Epidermal melanocyte (primary cell): Measurements from ENCODE around the gene ABCD1.
"Not testable (repeated sequence)": the region's sequence is repeated elsewhere in the genome, so short reads cannot be mapped to it uniquely, and the experiment has no call there.

Source experiments
- DNase-seq: peaks from one replicate; pipeline ENCODE4 v3.0.0; 2011; ENCODE audit warnings: low spot score; ENCODE audit not compliant: insufficient read length

ABCD1 gene

DNA sequence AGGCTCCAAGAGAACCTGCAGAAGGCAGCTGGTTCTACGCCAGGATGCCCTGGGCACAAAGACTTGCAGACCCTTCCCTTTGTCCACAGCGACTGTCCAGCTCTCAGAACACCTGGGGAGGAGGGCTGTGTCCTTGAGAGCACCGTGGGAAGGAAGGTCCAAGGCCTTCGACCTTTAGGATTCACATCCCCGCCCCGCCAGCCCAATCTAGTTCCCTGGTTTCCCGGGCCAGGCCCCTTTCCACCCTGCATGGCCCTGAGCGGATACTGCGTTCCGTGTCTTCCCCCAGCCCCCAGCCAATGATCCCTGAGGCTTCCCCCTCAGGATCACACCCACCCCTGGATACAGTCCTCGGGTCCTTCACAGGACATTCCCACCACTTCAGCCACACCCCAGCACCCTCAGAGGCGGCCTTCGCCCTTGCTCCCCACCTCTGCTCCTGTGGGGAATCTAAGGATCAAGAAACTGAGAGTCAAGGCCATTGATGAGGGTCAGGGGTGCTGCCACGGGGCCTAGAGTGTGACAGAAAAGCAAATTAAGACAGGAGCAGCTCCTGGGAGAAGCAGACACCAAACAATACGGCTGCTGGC is 9.1 kb downstream of the ABCD1 start:
- DNase-seq, result no peak

DNA sequence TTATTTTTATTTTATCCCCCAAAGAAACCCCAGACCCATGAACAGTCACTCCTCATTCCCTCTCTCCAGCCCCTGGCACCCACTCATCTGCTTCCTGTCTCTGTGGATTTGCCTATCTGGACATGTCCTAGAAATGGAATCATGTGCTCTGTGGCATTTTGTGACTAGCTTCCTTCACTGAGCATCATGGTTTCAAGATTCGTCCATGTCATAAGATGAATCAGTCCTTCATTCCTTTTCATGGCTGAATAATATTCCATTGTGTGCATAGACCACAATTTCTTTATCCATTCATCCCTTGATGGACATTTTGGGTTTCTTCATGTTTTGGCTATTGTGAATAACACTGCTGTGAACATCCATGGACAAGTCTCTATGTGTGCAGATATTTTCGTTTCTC is 10.2 kb downstream of the ABCD1 start:
- DNase-seq, result no peak

DNA sequence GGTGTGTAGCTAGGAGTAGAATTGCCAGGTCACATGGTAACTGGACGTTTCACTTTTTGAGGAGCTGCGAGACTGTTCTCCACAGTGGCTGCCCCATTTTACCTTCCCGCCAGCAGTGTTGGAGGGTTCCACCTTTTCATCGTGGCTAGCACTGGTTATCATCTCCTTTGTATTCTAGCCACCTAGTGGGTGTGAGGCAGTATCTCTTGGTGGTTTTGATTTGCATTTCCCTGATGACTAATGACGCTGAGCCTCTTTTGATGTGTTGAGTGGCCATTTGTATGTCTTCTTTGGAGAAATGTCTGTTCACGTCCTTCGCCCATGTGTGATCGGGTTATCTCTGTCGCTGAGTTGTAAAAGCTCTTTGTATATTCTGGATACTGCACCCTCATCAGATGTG is 10.6 kb downstream of the ABCD1 start:
- DNase-seq, result no peak

DNA sequence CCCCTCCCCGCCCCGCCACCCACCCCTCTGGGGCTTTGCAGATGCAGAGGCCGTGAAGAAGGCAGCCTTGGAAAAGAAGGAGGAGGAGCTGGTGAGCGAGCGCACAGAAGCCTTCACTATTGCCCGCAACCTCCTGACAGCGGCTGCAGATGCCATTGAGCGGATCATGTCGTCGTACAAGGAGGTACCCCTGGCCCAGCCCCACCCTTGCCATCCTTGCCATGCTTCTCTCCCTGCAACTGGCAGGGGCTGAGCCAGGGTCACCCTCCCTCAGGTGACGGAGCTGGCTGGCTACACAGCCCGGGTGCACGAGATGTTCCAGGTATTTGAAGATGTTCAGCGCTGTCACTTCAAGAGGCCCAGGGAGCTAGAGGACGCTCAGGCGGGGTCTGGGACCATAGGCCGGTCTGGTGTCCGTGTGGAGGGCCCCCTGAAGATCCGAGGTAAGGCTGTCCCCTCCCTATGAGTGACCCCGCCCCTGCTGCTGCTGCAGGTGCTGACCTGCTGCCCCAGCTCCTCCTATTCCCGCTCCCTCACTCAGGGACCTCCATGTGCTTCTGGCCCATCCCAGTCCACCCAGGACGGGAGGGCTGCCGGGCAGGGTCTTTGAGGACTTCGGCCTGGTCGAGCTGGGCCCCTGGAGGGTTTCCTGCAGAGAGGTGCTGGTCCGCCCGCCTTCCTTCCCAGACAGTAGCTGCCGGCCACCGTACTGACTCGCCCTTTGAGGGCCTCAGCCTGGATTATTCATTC is 11.6 kb downstream of the ABCD1 start:
- no peak for DNase-seq

DNA sequence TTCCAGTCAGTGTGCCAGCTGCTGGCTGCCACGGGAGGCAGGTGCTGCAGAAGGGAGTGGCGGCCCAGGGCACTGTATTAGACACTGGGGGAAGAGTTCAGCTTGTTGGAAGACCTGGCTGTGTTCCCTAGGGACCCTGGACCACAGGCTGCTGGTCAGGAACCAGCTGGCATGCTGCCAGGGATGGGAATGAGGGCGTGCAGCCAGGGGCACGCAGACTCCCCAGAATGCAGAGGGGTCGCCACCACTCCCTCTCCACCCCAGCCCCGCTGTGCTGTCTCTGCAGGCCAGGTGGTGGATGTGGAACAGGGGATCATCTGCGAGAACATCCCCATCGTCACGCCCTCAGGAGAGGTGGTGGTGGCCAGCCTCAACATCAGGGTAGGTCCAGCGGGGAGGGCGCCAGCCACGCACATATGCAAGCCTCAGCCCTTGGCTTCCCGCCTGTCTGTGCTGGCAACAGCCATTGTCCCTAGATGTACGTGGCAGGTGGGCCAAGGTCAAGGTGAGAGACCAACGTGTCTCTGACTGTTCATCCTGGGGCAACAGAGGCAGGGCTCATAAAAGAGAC is 12.3 kb downstream of the ABCD1 start:
- DNase-seq, result no peak

DNA sequence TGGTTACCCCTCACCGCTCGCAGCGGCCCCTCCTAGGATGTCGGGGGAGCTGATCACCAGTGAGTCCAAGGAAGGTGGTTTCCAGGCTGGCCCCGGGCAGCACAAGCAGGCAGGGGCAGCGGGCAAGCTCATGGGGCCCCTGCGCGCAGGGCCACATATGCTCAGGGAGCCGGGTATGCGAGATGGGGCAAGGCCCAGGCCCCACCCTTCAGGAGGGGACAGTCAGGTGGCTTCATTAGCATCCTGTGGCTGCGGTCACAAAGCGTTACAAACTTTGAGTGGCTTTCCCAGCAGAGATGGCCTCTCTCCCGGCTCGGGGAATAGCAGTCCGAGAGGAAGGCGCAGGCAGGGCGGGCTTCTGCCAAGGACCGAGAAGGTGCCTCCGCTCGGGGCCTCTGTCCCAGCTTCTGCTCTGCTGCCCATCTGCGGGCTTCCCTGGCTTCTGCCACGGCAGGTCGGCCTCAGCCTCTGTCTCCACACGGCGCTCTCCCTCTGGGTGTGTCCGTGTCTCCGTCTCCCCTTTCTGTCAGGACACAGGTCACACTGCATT is 13.5 kb downstream of the ABCD1 start:
- no peak for DNase-seq

DNA sequence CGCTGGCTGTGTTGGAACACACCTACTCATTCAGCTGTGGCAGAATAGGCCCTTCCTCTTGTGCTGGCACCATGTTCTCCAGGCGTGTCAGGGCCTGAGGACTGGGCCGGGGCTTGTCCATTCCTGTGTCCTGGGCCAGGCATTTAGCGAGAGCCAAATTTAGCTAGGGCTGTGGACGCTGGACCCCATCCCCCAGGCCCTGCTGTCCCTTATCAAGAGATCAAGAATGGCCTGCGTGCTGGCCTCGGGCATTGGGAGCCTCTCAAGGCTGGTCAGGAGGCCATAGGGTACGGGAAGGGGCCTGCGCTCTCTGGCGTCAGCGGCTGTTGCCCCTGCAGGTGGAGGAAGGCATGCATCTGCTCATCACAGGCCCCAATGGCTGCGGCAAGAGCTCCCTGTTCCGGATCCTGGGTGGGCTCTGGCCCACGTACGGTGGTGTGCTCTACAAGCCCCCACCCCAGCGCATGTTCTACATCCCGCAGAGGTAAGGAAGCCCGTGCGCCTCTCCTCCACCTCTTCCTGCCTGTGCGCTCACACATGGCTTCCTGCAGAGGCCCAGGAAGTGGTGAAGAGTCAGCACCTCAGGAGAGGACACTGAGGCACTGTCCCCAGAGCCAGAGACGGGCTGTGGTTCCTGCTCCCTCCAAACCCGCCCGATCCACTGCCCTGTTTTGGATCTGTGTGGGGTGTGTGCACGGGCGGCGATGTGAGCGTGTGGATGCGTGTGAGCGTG is 15.3 kb downstream of the ABCD1 start:
- no peak for DNase-seq

DNA sequence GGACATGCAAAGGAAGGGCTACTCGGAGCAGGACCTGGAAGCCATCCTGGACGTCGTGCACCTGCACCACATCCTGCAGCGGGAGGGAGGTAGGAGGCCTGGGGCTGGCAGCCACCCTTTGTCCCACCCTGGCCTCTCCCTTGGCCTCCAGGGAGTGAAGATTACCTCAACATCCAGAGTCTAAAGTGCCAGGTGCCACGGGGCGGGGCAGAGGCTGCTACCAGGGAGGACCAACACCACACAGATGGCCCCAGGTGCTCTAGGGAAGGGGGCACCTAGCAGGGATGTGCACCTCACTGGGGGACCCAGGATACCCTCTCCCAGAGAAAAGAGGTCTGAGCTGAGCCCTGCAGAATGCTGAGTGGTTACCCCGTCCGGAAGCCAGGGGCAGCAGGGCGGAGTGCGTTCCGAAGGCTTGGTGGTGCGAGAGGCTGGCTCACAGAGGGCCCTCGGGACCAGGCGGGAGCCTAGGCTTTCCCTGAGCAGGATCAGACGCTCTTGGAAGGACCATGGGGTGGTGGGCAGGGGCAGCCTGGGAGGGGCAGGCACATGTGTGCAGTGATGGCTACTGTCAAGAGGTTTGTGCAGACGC is 16.1 kb downstream of the ABCD1 start:
- no peak for DNase-seq

DNA sequence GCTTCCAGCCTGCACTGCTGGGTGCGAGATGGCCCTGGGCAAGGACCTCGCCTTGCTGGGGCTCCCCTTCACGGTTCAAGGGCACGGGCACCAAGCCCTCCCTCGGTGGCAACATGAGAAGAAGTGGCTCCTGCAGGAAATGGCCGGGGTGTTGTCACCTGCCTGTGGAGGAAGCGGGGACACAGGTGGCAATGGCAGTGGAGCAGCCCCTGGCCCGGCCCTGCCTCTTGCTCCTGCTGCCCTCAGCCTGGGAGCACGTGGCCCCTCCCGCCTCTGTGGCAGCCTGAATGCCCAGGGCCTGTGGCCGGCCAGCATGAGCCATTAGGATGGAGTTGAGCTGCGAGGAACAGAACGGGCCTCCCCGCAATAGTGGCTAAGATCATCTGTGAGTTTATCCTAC is 16.8 kb downstream of the ABCD1 start:
- no peak for DNase-seq

DNA sequence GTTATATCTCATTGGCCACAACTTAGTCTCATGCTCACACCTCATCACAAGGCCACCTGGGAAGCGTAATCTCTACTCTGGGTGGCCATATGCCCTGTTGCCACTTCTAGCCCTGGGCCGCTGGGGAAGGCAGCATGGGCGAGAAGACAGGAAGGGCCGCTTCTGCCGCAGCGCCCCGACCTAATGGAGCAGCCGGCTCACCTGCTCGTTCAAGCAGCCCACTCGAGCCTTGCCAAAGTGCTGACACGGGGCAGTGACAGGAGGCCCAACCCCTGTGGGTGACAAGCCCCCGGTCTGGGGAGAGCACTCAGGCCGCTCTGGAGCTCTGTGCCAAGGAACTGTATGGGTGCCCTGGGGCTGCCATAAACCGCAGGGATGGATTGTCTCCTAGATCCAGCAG is 17.5 kb downstream of the ABCD1 start:
- not testable (repeated sequence) for DNase-seq

DNA sequence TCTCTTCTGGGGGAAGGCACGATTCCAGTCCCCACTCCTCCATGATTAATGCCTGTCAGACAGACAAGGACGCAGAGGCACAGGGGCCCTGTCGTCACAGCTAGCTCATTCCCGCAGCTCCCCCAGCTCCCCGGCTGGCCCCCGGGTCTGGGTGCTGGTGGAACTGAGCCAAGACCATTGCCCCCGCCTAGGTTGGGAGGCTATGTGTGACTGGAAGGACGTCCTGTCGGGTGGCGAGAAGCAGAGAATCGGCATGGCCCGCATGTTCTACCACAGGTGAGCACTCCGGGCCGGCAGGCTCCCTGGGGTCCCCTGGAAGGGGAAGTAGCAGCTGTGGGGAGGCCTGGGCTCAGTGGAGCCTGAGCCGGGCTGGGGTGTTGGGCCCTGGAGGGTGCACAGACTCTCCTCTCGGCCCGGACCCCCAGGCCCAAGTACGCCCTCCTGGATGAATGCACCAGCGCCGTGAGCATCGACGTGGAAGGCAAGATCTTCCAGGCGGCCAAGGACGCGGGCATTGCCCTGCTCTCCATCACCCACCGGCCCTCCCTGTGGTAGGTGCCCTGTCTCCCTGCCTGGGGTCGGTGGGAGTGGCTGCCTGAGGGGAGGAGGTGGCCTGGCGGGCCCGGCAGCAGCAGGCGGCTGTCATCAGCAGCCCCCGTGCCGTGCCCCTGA is 18.3 kb downstream of the ABCD1 start:
- not testable (repeated sequence) for DNase-seq

DNA sequence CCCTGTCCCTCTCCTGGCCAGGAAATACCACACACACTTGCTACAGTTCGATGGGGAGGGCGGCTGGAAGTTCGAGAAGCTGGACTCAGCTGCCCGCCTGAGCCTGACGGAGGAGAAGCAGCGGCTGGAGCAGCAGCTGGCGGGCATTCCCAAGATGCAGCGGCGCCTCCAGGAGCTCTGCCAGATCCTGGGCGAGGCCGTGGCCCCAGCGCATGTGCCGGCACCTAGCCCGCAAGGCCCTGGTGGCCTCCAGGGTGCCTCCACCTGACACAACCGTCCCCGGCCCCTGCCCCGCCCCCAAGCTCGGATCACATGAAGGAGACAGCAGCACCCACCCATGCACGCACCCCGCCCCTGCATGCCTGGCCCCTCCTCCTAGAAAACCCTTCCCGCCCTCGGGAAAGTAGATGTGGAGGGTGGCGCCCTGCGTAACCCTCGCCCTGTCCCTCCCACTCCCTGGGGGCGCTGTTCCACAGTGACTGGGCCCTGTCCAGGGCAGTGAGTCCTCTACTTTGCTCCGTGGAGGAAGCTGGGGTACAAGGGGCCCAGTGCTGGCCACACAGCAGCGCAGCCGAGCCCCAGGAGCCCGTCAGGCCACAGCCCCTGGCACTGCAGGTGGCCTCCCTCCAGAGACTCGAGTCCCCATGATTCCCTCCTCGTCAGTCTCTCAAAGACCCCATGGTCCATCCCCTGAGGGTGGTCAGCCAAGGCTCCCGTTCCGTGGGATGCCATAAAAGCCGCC is 19.0 kb downstream of the ABCD1 start:
- not testable (repeated sequence) for DNase-seq

DNA sequence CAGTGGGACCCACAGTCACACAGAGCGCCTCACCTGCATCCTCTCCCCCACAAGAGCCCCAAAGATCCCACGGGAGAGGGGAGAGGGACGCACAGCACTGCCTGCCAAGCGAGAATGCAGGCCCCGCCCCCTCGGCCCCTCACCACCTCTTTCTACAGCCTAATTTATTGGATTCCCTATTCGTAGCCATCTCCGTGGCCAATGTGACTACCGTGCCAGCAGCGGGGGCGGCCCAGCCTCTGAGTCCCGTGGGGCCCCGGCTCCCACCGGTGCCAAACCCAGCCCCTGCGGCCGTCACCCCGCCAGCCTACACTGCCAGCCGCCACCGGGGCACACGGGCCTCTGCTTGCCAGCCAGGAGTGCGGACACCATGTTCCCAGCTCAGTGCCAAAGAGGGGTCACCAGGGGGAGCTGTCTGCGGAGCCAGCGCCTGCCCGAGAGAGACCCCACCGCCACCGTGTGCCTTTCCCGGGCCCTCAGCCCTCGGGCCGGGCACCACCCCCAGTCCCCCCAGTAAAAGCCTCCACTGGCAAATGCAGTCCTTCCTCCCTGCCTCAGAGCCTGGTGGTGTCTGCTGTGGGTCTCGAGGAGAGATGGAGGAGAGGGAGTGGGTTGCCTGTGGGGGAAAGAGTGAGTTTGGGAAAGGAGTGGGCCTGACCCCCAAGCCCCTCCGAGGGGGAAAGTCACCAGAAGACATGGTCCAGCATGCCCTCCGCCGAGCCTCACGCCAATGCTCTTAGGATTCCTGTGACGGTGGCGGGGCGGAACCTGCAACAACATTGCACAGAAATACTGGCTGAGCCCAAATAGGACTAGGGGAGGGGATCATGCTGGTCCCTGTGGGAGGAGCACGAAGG is 19.8 kb downstream of the ABCD1 start:
- DNase-seq, result no peak

DNA sequence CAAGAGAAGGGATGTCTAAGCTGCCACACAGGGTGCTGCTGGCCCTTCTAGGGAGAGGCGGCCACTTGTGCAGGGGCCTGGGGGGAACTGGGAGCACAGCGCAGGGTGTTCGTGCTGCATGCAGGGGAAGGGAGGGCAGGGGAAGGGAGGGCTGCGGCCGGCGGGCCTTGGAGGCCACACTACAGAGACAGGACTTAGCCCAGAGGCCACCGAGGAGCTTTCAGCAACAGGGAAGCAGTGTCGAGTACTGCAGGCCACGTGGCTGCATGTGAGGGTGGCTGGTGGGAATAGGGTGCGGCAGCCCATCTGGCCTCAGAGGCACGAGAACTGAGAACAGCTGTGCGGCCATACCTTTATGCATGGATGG is 20.4 kb downstream of the ABCD1 start:
- DNase-seq, result not testable (repeated sequence)

DNA sequence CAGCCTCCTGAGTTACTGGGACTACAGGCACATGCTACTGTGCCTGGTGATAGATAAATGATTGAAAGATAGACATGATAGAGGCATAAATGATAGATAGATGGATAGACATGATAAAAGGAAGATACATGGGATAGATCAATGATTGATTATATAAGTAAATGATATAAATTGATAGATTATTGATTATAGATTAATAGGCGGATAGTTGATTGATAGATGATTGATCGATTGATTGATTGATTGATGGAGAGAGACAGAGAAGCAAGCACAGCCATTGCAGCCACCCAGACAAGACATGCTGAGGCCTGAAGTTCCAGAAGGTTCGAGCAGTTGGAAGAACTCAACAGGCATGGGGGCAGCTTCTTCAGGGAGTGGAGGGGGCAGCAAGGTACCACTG is 21.7 kb downstream of the ABCD1 start:
- DNase-seq, result no peak

DNA sequence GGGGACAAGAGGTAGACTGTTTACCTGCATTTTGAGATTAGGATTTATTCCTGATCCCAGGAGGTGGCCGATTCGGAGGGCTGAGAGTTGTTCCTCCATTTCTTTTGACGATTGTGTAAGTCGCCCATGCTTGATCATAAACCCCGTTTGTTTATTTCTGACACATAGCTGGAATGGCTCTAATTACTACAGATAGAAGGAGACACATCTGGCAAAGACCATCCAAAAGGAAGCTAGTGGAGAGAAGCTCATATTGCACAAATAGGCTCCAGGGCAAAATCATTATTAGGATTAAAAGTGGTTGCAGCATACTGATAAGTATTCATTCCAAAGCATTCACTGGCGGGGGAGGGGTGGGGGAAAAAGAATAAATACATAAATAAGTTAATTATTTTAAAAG is 22.3 kb downstream of the ABCD1 start:
- not testable (repeated sequence) for DNase-seq

DNA sequence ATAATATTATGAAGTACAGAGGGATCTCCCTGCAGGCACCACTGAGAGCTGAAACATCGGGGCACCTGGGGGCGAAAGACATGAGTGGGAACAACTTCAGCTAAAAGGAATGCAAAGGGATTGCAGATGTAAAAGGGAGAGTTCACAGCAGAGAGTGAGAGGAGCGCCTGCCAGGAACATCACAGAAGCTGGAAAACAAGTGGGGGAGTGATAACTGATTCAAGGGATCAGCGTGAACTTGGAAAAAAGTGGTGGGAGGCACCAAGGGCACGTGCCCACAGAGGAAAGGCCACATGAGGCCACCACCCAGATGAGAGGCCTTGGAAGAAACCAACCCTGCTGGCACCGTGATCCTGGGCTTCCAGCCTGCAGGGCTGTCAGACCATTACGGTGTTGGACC is 24.4 kb downstream of the ABCD1 start:
- not testable (repeated sequence) for DNase-seq

DNA sequence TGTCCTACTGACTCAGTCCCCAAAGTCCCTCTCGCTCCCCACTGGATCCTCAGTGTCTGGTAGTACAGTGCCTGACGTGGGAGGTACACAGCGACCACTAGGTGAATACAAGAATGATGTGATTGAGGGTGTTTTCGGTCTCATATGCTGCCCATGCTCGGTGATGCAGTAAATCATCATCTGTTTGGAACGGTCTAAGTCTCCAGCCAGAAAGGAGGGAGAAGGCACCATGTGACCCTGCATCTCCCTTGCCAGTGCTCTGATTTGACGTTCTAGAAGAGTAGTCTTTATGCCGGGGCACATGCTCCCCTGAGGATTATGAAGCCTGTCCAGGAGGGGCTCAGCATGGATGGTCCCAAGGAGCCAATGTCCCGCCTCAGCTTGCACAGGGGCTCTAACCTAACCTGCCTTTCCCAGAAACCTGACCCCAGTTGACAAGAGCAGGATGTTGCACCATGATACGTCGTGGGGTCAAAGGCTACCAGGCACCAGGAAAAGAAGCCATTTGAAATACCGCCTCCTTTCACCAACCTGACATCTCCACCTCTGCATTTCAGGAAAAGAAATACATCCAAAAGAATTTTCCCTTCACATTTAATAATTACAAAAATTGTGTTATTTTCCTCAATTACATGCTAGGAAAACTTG is 25.6 kb downstream of the ABCD1 start:
- no peak for DNase-seq

DNA sequence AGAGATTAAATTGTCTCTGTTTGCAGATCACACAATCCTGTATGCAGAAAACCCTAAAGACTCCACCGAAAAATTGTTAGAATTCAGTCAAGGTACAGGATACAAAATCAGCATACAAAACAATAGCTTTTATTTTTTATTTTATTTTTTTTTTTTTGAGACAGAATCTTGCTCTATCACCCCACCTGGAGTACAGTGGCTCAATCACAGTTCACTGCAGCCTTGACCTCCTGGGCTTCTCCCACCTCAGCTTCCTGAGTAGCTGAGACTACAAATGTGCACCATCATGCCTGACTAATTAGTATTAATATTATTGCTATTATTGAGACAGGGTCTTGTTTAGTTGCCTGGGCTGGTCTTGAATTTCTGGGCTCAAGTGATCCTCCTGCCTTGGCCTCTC is 30.5 kb downstream of the ABCD1 start:
- DNase-seq, result no peak
